OCI-LY7 (cell line): ENCODE data around the gene VSX2. TPM values are rescaled to one million over a fixed set of nuclear protein-coding genes. Genes with fewer than 3 reads are reported as not detected.

ENCODE experiments used
- BruUV-seq: library from RNA; stranded (reverse); fragments of 400-500 nt; replicated peaks from 2 replicates; lab custom pipeline; 2021; lab: Mats Ljungman, UMichigan
- CTCF ChIA-PET: fragments of 300-600 bp; sonication (Branson Sonifier 250); formaldehyde crosslinking; loops from one replicate; lab custom pipeline; 2022; ENCODE audit warnings: antibody characterized with exemption; ENCODE audit not compliant: unreplicated experiment; lab: Charles Lee
- POLR2A ChIA-PET: fragments of 300-600 bp; sonication (Branson Sonifier 250); formaldehyde crosslinking; loops from one replicate; lab custom pipeline; 2022; ENCODE audit warnings: antibody characterized with exemption; lab: Charles Lee
- DNase-seq: peaks from one replicate; pipeline ENCODE4 v3.0.0-alpha.2; 2015; ENCODE audit warnings: low spot score
- H2AFZ ChIP-seq: fragments of 200-600 bp; sonication (generic), shearing (Covaris generic); 2 replicates; pipeline ENCODE4 v1.6.1; 2014; ENCODE audit warnings: mild to moderate bottlenecking, antibody characterized with exemption, low read length, moderate library complexity
- H3K27ac ChIP-seq: fragments of 200-600 bp; sonication (generic); 2 replicates; pipeline ENCODE4 v1.5.1; 2014; ENCODE audit warnings: mixed run types, low read depth, mild to moderate bottlenecking, moderate library complexity, low read length, inconsistent platforms; ENCODE audit not compliant: poor library complexity, severe bottlenecking
- H3K36me3 ChIP-seq: fragments of 200-600 bp; sonication (generic); 2 replicates; pipeline ENCODE4 v1.6.1; 2014; ENCODE audit warnings: mild to moderate bottlenecking, antibody characterized with exemption, low read length, moderate library complexity, mixed read lengths; ENCODE audit not compliant: insufficient read depth
- H3K4me1 ChIP-seq: fragments of 200-600 bp; sonication (generic); 2 replicates; pipeline ENCODE4 v1.5.1; 2014; ENCODE audit warnings: mild to moderate bottlenecking, low read length; ENCODE audit not compliant: insufficient read depth, poor library complexity, severe bottlenecking
- H3K4me2 ChIP-seq: fragments of 200-600 bp; sonication (generic); 2 replicates; pipeline ENCODE4 v1.6.1; 2014; ENCODE audit warnings: mild to moderate bottlenecking, low read length
- H3K4me3 ChIP-seq: fragments of 200-600 bp; sonication (generic); 2 replicates; pipeline ENCODE4 v1.5.1; 2014; ENCODE audit warnings: mild to moderate bottlenecking, low read depth, low read length; ENCODE audit not compliant: poor library complexity, severe bottlenecking
- H3K79me2 ChIP-seq: fragments of 200-600 bp; sonication (generic); 2 replicates; pipeline ENCODE4 v1.6.1; 2016; ENCODE audit warnings: low read depth, mild to moderate bottlenecking, low read length, moderate library complexity, mixed read lengths; ENCODE audit not compliant: insufficient read depth
- H3K9me2 ChIP-seq: fragments of 200-600 bp; sonication (generic); 2 replicates; pipeline ENCODE4 v1.6.1; 2016; ENCODE audit warnings: mild to moderate bottlenecking, low read length, mixed read lengths; ENCODE audit not compliant: insufficient read depth
- H3K9me3 ChIP-seq: fragments of 200-600 bp; sonication (generic); 2 replicates; pipeline ENCODE4 v1.6.1; 2014; ENCODE audit warnings: mild to moderate bottlenecking, mixed run types, low read length, mixed read lengths
- H4K20me1 ChIP-seq: fragments of 200-600 bp; sonication (generic); 2 replicates; pipeline ENCODE4 v1.6.1; 2014; ENCODE audit warnings: mild to moderate bottlenecking, antibody characterized with exemption, low read length, moderate library complexity, mixed read lengths; ENCODE audit not compliant: insufficient read depth
- EZH2phosphoT487 ChIP-seq: fragments of 200-600 bp; sonication (generic); IDR thresholded peaks from 2 replicates; pipeline ENCODE4 v1.6.1; 2018; ENCODE audit warnings: low read depth, borderline replicate concordance, mild to moderate bottlenecking, mixed run types, antibody characterized with exemption, low read length, moderate library complexity, mixed read lengths
- intact Hi-C: fragments of 100-400 bp; cut with micrococcal nuclease; formaldehyde crosslinking; loops from one replicate; pipeline ENCODE4 v1.10.0; 2022; ENCODE audit not compliant: unreplicated experiment
- total RNA-seq, 2 experiments: library from RNA; depleted of rRNA in 1 of 2; stranded (reverse); fragments of >200 nt in 1 of 2; shearing (Covaris generic) in 1 of 2; gene quantifications; 2 replicates each; pipeline ENCODE4 v1.2.3, GENCODE V29; 2014 to 2022
- TF ChIP-seq, protein P1 (sequence below): fragments of 200-600 bp; sonication (generic); conservative IDR thresholded peaks from 2 replicates; pipeline ENCODE4 v1.5.1; 2014; ENCODE audit warnings: mild to moderate bottlenecking, antibody characterized with exemption, low read length, moderate library complexity, mixed read lengths

The VSX2 gene
- total RNA-seq, 2 experiments from 2014 or later = not detected

DNA sequence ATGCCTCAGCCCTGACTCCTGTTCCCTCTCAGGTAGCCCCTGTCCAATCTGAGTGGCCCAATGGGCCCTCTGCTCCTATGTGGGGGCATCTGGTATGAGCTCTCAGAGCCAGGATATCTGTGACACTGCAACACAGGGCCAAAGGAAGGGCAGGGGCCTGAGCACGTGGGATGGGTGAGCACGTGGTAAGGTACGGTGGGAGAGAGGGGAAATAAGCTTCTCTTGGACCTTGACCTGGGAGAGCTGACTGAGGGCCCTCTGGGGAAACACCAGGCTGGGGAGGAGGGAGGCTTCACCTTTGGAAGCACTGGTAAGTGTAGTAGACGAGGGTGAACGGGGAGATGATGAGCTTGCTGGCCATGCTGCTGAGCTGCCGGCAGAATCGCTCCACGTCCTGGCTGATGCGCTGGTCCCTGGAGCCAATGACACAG is 56.8 kb downstream of the VSX2 start:
- Histone ChIP-seq H3K9me2 (no peaks in the 10 kb centered on the region), H3K9me3 (no peaks in the 10 kb centered on the region), H3K27ac (no peak overlapping the region), H3K79me2 (peaks cover 1% of the 10 kb centered on the region; the same call in 1 of the 2 replicates), H3K36me3 (peaks cover 56% of the 10 kb centered on the region), H4K20me1 (no peaks in the 10 kb centered on the region), H3K4me1 (no peaks in the 10 kb centered on the region), H2AFZ (no peak overlapping the region), H3K4me3 (no peak overlapping the region), H3K4me2 (no peak overlapping the region)
- CTCF ChIA-PET = interaction anchor here (1.2 kb wide), 1 partner anchor 30 kb away, joined by 3 read pairs; no protein-coding TSS in a partner anchor
- BruUV-seq = no TSS peak
- intact Hi-C loops = no loop called here
- DNase-seq = no peak
- POLR2A ChIA-PET = no interaction called here
- TF ChIP-seq, protein P1, sequence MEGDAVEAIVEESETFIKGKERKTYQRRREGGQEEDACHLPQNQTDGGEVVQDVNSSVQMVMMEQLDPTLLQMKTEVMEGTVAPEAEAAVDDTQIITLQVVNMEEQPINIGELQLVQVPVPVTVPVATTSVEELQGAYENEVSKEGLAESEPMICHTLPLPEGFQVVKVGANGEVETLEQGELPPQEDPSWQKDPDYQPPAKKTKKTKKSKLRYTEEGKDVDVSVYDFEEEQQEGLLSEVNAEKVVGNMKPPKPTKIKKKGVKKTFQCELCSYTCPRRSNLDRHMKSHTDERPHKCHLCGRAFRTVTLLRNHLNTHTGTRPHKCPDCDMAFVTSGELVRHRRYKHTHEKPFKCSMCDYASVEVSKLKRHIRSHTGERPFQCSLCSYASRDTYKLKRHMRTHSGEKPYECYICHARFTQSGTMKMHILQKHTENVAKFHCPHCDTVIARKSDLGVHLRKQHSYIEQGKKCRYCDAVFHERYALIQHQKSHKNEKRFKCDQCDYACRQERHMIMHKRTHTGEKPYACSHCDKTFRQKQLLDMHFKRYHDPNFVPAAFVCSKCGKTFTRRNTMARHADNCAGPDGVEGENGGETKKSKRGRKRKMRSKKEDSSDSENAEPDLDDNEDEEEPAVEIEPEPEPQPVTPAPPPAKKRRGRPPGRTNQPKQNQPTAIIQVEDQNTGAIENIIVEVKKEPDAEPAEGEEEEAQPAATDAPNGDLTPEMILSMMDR = no peak
- no peak for TF ChIP-seq EZH2phosphoT487

DNA sequence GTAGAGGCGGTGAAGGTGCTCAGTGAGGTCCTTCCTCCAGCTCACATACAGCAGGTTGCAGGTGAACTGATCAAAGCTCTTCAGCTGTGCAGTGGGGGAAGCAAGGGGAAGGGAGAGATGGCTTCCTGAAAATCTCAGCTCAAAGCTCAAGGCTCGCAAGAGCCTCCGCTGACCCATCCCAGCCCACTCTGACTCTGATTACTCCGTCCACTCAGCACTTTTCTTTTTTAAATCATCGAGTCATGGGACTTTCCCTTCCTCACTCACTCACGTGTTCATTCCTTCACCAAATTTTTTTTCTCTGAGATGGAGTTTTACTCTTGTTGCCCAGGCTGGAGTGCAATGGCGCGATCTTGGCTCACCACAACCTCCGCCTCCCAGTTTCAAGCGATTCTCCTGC is 58.7 kb downstream of the VSX2 start:
- BruUV-seq = no TSS peak
- H3K36me3 ChIP-seq = peaks cover 44% of the 10 kb centered on the region

DNA sequence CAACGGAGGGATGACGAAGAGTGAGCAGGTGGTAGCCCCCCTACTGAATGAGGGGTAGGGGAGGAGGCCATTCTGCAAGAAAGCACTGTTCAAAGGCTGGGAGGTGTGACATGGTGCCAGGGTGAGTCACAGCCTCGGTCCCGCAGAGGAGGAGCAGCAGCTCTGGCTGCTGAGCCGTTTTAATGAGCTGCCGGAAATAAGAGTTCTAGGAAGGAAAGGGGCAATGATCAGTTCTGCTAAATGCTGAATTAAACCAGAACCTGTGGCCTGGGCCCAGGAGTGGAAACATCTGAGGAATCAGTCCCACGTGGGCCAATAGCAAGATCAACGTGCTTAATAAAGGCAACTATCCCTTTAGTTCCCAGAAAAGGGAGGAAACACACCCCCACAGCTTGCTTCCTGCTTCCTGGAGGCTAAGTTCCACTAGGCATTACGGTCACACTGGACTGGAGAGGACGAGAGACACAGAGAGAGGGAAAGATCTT is 59.9 kb downstream of the VSX2 start:
- ChIA-PET POLR2A (interaction anchor here (0.6 kb wide), 1 partner anchor 608 kb away, joined by 3 read pairs; no protein-coding TSS in a partner anchor), CTCF (no interaction called here)
- H3K9me3 ChIP-seq = no peaks in the 10 kb centered on the region
- H3K79me2 ChIP-seq = peaks cover 23% of the 10 kb centered on the region; the same call in 1 of the 2 replicates
- peaks cover 44% of the 10 kb centered on the region for H3K36me3 ChIP-seq
- intact Hi-C loops = no loop called here
- peaks cover 16% of the 10 kb centered on the region for H3K4me1 ChIP-seq
- no peaks in the 10 kb centered on the region for H4K20me1 ChIP-seq
- no peak for DNase-seq
- TF ChIP-seq, protein P1 = no peak
- no peak for TF ChIP-seq EZH2phosphoT487
- no peak overlapping the region for H3K27ac ChIP-seq
- H3K4me2 ChIP-seq = no peak overlapping the region
- no TSS peak for BruUV-seq
- no peaks in the 10 kb centered on the region for H3K9me2 ChIP-seq
- H2AFZ ChIP-seq = no peak overlapping the region
- no peak overlapping the region for H3K4me3 ChIP-seq

More for the DNA sequence above, 58.7 kb downstream of the VSX2 start:
- H3K27ac ChIP-seq = no peak overlapping the region
- peaks cover 15% of the 10 kb centered on the region; the same call in 1 of the 2 replicates for H3K79me2 ChIP-seq
- intact Hi-C loops = no loop called here
- H3K9me3 ChIP-seq = no peaks in the 10 kb centered on the region
- H3K4me3 ChIP-seq = no peak overlapping the region
- TF ChIP-seq EZH2phosphoT487 = no peak
- TF ChIP-seq, protein P1 = no peak
- ChIA-PET POLR2A (no interaction called here), CTCF (no interaction called here)
- no peak for DNase-seq
- no peak overlapping the region for H2AFZ ChIP-seq
- H3K4me2 ChIP-seq = no peak overlapping the region
- H3K9me2 ChIP-seq = no peaks in the 10 kb centered on the region
- peaks cover 8% of the 10 kb centered on the region for H3K4me1 ChIP-seq
- no peaks in the 10 kb centered on the region for H4K20me1 ChIP-seq
